ENCODE data around the gene PHOX2A.
A peak's percentile ranks its signal among the peaks of the same experiment; 100 is the strongest.

PHOX2A gene

GRCh38 chr11:72228844-72229231 is 15.1 kb downstream of the PHOX2A start:
- no peak for TF ChIP-seq CTCF (IDR thresholded peaks at IDR 0.05; ENCODE audit: extremely low read depth, insufficient read depth, missing control alignments)
- DNase-seq (ENCODE audit: low spot score) = no peak
- in situ Hi-C loops (cut with MboI; ENCODE audit: low pct_unique_long_range_greater_than_20kb, low sequenced_read_pairs, unreplicated experiment) = no loop called here

GRCh38 chr11:72228229-72228843 is 15.6 kb downstream of the PHOX2A start:
- DNase-seq (ENCODE audit: low spot score) = no peak
- TF ChIP-seq CTCF (IDR thresholded peaks at IDR 0.05; ENCODE audit: extremely low read depth, insufficient read depth, missing control alignments) = no peak
- in situ Hi-C loops (cut with MboI; ENCODE audit: low pct_unique_long_range_greater_than_20kb, low sequenced_read_pairs, unreplicated experiment) = no loop called here

- in situ Hi-C loops (cut with MboI; ENCODE audit: low pct_unique_long_range_greater_than_20kb, low sequenced_read_pairs, unreplicated experiment) = no loop called here
- peak; percentile 7 for DNase-seq (ENCODE audit: low spot score)
- TF ChIP-seq CTCF (IDR thresholded peaks at IDR 0.05; ENCODE audit: extremely low read depth, insufficient read depth, missing control alignments) = no peak
These were observed 16.4 kb downstream of the PHOX2A start for GRCh38 chr11:72227316-72228228.

- in situ Hi-C loops (cut with MboI; ENCODE audit: low pct_unique_long_range_greater_than_20kb, low sequenced_read_pairs, unreplicated experiment) = no loop called here
- no peak for TF ChIP-seq CTCF (IDR thresholded peaks at IDR 0.05; ENCODE audit: extremely low read depth, insufficient read depth, missing control alignments)
- DNase-seq (ENCODE audit: low spot score) = no peak
These were observed 17.3 kb downstream of the PHOX2A start for GRCh38 chr11:72226701-72227100.

- DNase-seq (ENCODE audit: low spot score) = peak; percentile 23
- TF ChIP-seq CTCF (IDR thresholded peaks at IDR 0.05; ENCODE audit: extremely low read depth, insufficient read depth, missing control alignments) = no peak
- in situ Hi-C loops (cut with MboI; ENCODE audit: low pct_unique_long_range_greater_than_20kb, low sequenced_read_pairs, unreplicated experiment) = no loop called here
These were observed 18.5 kb downstream of the PHOX2A start for GRCh38 chr11:72225411-72225951.

GRCh38 chr11:72224564-72225410 is 19.2 kb downstream of the PHOX2A start, which contains the start of gene INPPL1:
Gene INPPL1 (plus strand): TSS chr11:72224767. CDS start chr11:72224985, 218 bp downstream.
- in situ Hi-C loops (cut with MboI; ENCODE audit: low pct_unique_long_range_greater_than_20kb, low sequenced_read_pairs, unreplicated experiment) = no loop called here
- TF ChIP-seq CTCF (IDR thresholded peaks at IDR 0.05; ENCODE audit: extremely low read depth, insufficient read depth, missing control alignments) = no peak
- peak; percentile 50 for DNase-seq (ENCODE audit: low spot score)

Data from GM13977 (cell line).